Astrocyte (in vitro differentiated cells and primary cell): ENCODE results near the gene TUBB4B. TPM values are rescaled to one million over a fixed set of nuclear protein-coding genes. Genes with fewer than 3 reads are reported as not detected.
A peak's percentile ranks its signal among the peaks of the same experiment; 100 is the strongest.

Source experiments
- DNase-seq: peaks from one replicate; pipeline ENCODE4 v3.0.0-alpha.2; 2010; ENCODE audit warnings: low read depth
- FAIRE-seq: peaks from 2 replicates; lab custom pipeline; 2011; peaks lifted over from hg19 to GRCh38; lab: Jason Lieb, UNC
- H2AFZ ChIP-seq: 2 replicates; pipeline ENCODE4 v1.6.0; 2012; ENCODE audit warnings: low read depth, low read length, inconsistent platforms
- H3K27ac ChIP-seq: 2 replicates; pipeline ENCODE4 v1.5.1; 2011; ENCODE audit warnings: low read depth, low read length, inconsistent platforms
- H3K27me3 ChIP-seq: 2 replicates; pipeline ENCODE4 v1.6.0; 2011; ENCODE audit warnings: low read length, inconsistent platforms; ENCODE audit not compliant: insufficient read depth
- H3K36me3 ChIP-seq: 2 replicates; pipeline ENCODE4 v1.5.1; 2011; ENCODE audit warnings: low read length, inconsistent platforms; ENCODE audit not compliant: insufficient read depth
- H3K4me1 ChIP-seq: 2 replicates; pipeline ENCODE4 v1.5.1; 2011; ENCODE audit warnings: low read length, inconsistent platforms; ENCODE audit not compliant: insufficient read depth
- H3K4me2 ChIP-seq: 2 replicates; pipeline ENCODE4 v1.6.0; 2012; ENCODE audit warnings: low read length, inconsistent platforms
- H3K4me3 ChIP-seq: 2 replicates; pipeline ENCODE4 v1.5.1; 2011; ENCODE audit warnings: low read depth, mild to moderate bottlenecking, low read length, inconsistent platforms; ENCODE audit not compliant: insufficient read depth
- H3K79me2 ChIP-seq: 2 replicates; pipeline ENCODE4 v1.6.0; 2012; ENCODE audit warnings: mild to moderate bottlenecking, low read length, inconsistent platforms; ENCODE audit not compliant: insufficient read depth
- H3K9ac ChIP-seq: 2 replicates; pipeline ENCODE4 v1.6.0; 2012; ENCODE audit warnings: mild to moderate bottlenecking, low read length, inconsistent platforms
- H3K9me3 ChIP-seq: 2 replicates; pipeline ENCODE4 v1.5.1; 2012; ENCODE audit warnings: low read depth, mild to moderate bottlenecking, low read length, inconsistent platforms; ENCODE audit not compliant: insufficient read depth
- H4K20me1 ChIP-seq: 2 replicates; pipeline ENCODE4 v1.6.0; 2012; ENCODE audit warnings: low read length, inconsistent platforms; ENCODE audit not compliant: insufficient read depth
- H3K27ac Mint-ChIP-seq: one replicate; pipeline ENCODE4 v1.8.0; 2021; ENCODE audit warnings: mild to moderate bottlenecking, mixed read lengths; ENCODE audit not compliant: unreplicated experiment
- H3K27me3 Mint-ChIP-seq: one replicate; pipeline ENCODE4 v1.8.0; 2021; ENCODE audit warnings: low read depth, mixed read lengths; ENCODE audit not compliant: unreplicated experiment
- H3K36me3 Mint-ChIP-seq: one replicate; pipeline ENCODE4 v1.8.0; 2021; ENCODE audit warnings: low read depth, mixed read lengths; ENCODE audit not compliant: unreplicated experiment
- H3K4me1 Mint-ChIP-seq: one replicate; pipeline ENCODE4 v1.8.0; 2021; ENCODE audit warnings: low read depth, mixed read lengths; ENCODE audit not compliant: unreplicated experiment
- H3K4me3 Mint-ChIP-seq: one replicate; pipeline ENCODE4 v1.8.0; 2021; ENCODE audit warnings: mild to moderate bottlenecking, moderate library complexity, mixed read lengths; ENCODE audit not compliant: unreplicated experiment
- H3K9me3 Mint-ChIP-seq: one replicate; pipeline ENCODE4 v1.8.0; 2021; ENCODE audit warnings: mild to moderate bottlenecking, mixed read lengths; ENCODE audit not compliant: unreplicated experiment
- EZH2 ChIP-seq: IDR thresholded peaks from 2 replicates; pipeline ENCODE4 v1.6.1; 2012; ENCODE audit warnings: mild to moderate bottlenecking, low read length, inconsistent platforms; ENCODE audit not compliant: insufficient read depth
- total RNA-seq: library from RNA; stranded (reverse); gene quantifications from 2 replicates; pipeline ENCODE4 v1.2.1, GENCODE V29; 2021
- TF ChIP-seq, protein P1 (sequence below): IDR thresholded peaks from 2 replicates; pipeline ENCODE4 v1.5.1; 2011; ENCODE audit warnings: low read depth, mild to moderate bottlenecking, inconsistent platforms, low read length, moderate library complexity; ENCODE audit not compliant: insufficient read depth

TUBB4B gene
- total RNA-seq, 1 donor from 2014 or later = 218 TPM

DNA sequence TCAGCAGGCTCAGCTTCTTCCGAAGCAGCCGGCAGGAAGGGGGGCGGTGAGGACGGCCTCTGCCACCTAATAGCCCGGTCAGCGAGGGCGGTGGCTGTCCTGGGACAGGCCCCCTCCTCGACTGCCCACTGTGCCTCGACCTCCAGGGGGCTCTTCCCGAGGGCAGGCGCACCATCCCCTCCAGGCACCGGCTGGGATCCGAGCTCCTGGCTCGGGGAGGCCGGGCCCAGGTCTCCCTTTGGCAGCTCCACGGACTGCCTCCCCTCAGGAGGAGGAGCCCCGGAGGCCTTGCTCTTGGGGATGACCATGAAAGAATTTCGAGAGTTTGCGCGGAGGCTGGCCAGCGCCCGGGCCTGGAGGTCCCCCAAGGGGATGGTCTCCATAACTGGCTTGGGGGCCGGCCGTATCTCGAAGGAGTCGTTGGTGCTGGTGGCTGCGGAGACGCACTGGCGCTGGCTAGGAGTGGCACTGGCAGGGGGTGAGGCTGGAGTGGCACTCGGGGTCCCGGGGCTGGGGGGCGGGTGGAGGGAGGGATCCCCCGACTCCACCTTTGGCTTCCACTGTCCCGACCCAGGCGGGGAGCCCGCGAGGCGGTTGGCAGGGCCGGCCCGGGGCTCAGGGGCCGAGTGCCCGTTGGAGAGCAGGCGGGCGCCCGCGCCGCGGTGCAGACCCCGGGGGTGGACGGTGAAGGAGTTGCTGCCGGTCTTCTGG lies 41.5 kb upstream of the TUBB4B start:
- Histone ChIP-seq H3K9ac (peak overlapping the region; percentile 52), H3K4me3 (peak overlapping the region; percentile 48), H4K20me1 (peaks cover 55% of the 10 kb centered on the region), H3K27me3 (no peaks in the 10 kb centered on the region), H3K4me2 (peak overlapping the region; percentile 89), H3K4me1 (peaks cover 25% of the 10 kb centered on the region), H2AFZ (no peak overlapping the region), H3K79me2 (peaks cover 65% of the 10 kb centered on the region), H3K27ac (no peak overlapping the region), H3K9me3 (no peaks in the 10 kb centered on the region), H3K36me3 (no peaks in the 10 kb centered on the region)
- no peaks in the 10 kb centered on the region for H3K9me3 Mint-ChIP-seq
- H3K4me3 Mint-ChIP-seq = peak overlapping the region; percentile 85
- H3K27ac Mint-ChIP-seq = no peak overlapping the region
- FAIRE-seq (no peak), DNase-seq (no peak)
- no peaks in the 10 kb centered on the region for H3K27me3 Mint-ChIP-seq
- peaks cover 14% of the 10 kb centered on the region for H3K4me1 Mint-ChIP-seq
- TF ChIP-seq EZH2 = no peak
- TF ChIP-seq, protein P1, sequence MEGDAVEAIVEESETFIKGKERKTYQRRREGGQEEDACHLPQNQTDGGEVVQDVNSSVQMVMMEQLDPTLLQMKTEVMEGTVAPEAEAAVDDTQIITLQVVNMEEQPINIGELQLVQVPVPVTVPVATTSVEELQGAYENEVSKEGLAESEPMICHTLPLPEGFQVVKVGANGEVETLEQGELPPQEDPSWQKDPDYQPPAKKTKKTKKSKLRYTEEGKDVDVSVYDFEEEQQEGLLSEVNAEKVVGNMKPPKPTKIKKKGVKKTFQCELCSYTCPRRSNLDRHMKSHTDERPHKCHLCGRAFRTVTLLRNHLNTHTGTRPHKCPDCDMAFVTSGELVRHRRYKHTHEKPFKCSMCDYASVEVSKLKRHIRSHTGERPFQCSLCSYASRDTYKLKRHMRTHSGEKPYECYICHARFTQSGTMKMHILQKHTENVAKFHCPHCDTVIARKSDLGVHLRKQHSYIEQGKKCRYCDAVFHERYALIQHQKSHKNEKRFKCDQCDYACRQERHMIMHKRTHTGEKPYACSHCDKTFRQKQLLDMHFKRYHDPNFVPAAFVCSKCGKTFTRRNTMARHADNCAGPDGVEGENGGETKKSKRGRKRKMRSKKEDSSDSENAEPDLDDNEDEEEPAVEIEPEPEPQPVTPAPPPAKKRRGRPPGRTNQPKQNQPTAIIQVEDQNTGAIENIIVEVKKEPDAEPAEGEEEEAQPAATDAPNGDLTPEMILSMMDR = no peak
- H3K36me3 Mint-ChIP-seq = no peaks in the 10 kb centered on the region

DNA sequence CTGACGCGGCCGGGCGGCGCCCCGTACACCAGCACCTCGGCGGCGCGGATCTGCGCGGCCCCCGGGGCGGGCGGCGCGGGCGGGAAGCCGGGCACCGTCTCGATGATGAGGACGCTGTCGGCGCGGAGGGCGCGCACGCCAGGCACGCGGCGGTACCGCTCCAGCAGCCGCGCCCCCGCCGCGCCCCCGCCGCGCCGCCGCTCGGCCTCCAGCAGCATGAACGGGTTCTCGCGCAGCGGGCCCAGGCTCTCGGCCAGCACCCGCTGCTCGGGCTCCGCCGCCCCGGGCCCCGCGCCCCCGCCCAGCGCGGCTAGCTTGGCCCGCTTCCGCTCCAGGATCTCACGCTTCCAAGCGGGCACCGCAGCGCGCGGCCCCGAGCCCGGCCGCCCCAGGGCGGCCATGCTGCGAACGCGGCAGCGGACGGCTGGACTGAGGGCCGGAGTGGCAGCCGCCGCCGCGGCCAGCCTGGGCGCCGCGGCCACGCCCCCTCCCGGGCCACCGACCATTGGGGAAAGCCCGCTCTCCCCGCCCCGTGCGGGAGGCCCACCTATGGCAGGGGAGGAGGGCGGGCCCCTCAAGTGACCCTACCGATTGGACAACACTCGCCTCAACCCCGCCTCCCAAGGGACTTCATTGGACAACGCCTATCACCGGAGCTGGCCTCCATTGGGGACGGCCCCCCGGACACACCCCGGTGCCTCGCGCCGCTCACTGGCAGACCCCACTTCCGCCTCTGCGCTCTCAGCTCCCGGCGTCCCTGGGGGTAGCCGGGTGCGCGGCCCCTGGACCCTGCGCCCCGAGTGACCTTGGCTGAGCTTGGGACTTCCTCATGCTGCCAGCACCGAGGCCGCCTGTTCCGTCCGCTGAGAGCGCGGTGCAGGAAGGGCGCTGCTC lies 40.5 kb upstream of the TUBB4B start, which contains the start of gene TPRN:
Gene TPRN, minus strand, starts transcription at position 431 of the 894 bp plus-strand sequence. Its CDS starts 30 bp downstream, at position 401.
- DNase-seq = peak; percentile 95
- no peak for FAIRE-seq
- H3K27me3 ChIP-seq = no peaks in the 10 kb centered on the region
- Mint-ChIP-seq H3K9me3 (no peaks in the 10 kb centered on the region), H3K4me3 (peak within 1 kb of the TSS; percentile 85), H3K27me3 (no peaks in the 10 kb centered on the region), H3K4me1 (peaks cover 10% of the 10 kb centered on the region), H3K27ac (no peak within 1 kb of the TSS), H3K36me3 (no peaks in the 10 kb centered on the region)
- no peaks in the 10 kb centered on the region for H3K9me3 ChIP-seq
- peak within 1 kb of the TSS; percentile 68 for H3K4me3 ChIP-seq
- H4K20me1 ChIP-seq = peaks cover 46% of the 10 kb centered on the region
- TF ChIP-seq EZH2 = no peak
- TF ChIP-seq, protein P1 = no peak
- H3K4me2 ChIP-seq = peak within 1 kb of the TSS; percentile 89
- H3K36me3 ChIP-seq = no peaks in the 10 kb centered on the region
- peak within 1 kb of the TSS; percentile 82 for H2AFZ ChIP-seq
- peaks cover 65% of the 10 kb centered on the region for H3K79me2 ChIP-seq
- peaks cover 31% of the 10 kb centered on the region for H3K4me1 ChIP-seq
- H3K27ac ChIP-seq = peak within 1 kb of the TSS; percentile 19
- H3K9ac ChIP-seq = peak within 1 kb of the TSS; percentile 70
